GM23338 (cell line): ENCODE measurements around the gene EML4. TPM values are rescaled to one million over a fixed set of nuclear protein-coding genes. Genes with fewer than 3 reads are reported as not detected.
"Not testable (repeated sequence)": the region's sequence is repeated elsewhere in the genome, so short reads cannot be mapped to it uniquely, and the experiment has no call there.

ENCODE experiments used
- ATAC-seq: fragments of 200-7000 bp; cut with Tn5 transposase; 3 replicates; pipeline ENCODE4 v1.9.1; 2020
- DNase-seq: peaks from one replicate; pipeline ENCODE4 v3.0.0-alpha.2; 2015; ENCODE audit warnings: low spot score
- H2AFZ ChIP-seq: fragments of 200-600 bp; sonication (generic); 2 replicates; pipeline ENCODE4 v1.8.0; 2016; ENCODE audit warnings: antibody characterized with exemption, mild to moderate bottlenecking, moderate library complexity
- H3F3A ChIP-seq: fragments of 200-600 bp; sonication (generic); replicated peaks from 2 replicates; pipeline ENCODE4 v1.8.0; 2017; ENCODE audit warnings: antibody characterized with exemption, mixed run types, low read depth
- H3K27ac ChIP-seq: fragments of 200-600 bp; sonication (generic); 2 replicates; pipeline ENCODE4 v1.6.1; 2016; ENCODE audit warnings: low read depth
- H3K27me3 ChIP-seq: fragments of 200-600 bp; sonication (generic); 2 replicates; pipeline ENCODE4 v1.8.0; 2016; ENCODE audit warnings: mild to moderate bottlenecking, mixed run types, moderate library complexity; ENCODE audit not compliant: insufficient read depth
- H3K36me3 ChIP-seq: fragments of 200-600 bp; sonication (generic); 2 replicates; pipeline ENCODE4 v1.8.0; 2016; ENCODE audit warnings: mild to moderate bottlenecking; ENCODE audit not compliant: insufficient read depth
- H3K4me1 ChIP-seq: fragments of 200-600 bp; sonication (generic); 2 replicates; pipeline ENCODE4 v1.8.0; 2016; ENCODE audit warnings: mild to moderate bottlenecking, moderate library complexity; ENCODE audit not compliant: insufficient read depth
- H3K4me2 ChIP-seq: fragments of 200-600 bp; sonication (generic); 2 replicates; pipeline ENCODE4 v1.7.1; 2017; ENCODE audit warnings: mixed run types
- H3K4me3 ChIP-seq: fragments of 200-600 bp; sonication (generic); 2 replicates; pipeline ENCODE4 v1.6.1; 2016; ENCODE audit warnings: mixed run types
- H3K79me2 ChIP-seq: fragments of 200-600 bp; sonication (generic); replicated peaks from 2 replicates; pipeline ENCODE4 v1.8.0; 2017; ENCODE audit warnings: mild to moderate bottlenecking; ENCODE audit not compliant: insufficient read depth
- H3K9me2 ChIP-seq: fragments of 200-600 bp; sonication (generic); 2 replicates; pipeline ENCODE4 v1.8.0; 2017; ENCODE audit not compliant: insufficient read depth
- H4K20me1 ChIP-seq: fragments of 200-600 bp; sonication (generic); replicated peaks from 2 replicates; pipeline ENCODE4 v1.8.0; 2017; ENCODE audit warnings: mild to moderate bottlenecking; ENCODE audit not compliant: insufficient read depth
- H3K27ac Mint-ChIP-seq: 2 replicates; pipeline ENCODE4 v1.8.0; 2020; ENCODE audit warnings: inconsistent platforms, mild to moderate bottlenecking, moderate library complexity, mixed read lengths
- H3K27me3 Mint-ChIP-seq: 3 replicates; pipeline ENCODE4 v1.8.0; 2022; ENCODE audit warnings: low read depth, mild to moderate bottlenecking, moderate library complexity, mixed read lengths, inconsistent platforms; ENCODE audit not compliant: insufficient read depth, poor library complexity
- H3K36me3 Mint-ChIP-seq: 3 replicates; pipeline ENCODE4 v1.8.0; 2021; ENCODE audit warnings: low read depth, mild to moderate bottlenecking, inconsistent platforms, moderate library complexity, mixed read lengths
- H3K4me1 Mint-ChIP-seq: 3 replicates; pipeline ENCODE4 v1.8.0; 2020; ENCODE audit warnings: mild to moderate bottlenecking, inconsistent platforms, mixed read lengths
- H3K4me3 Mint-ChIP-seq: 3 replicates; pipeline ENCODE4 v1.8.0; 2021; ENCODE audit warnings: moderate library complexity, mild to moderate bottlenecking, inconsistent platforms, mixed read lengths
- H3K9me3 Mint-ChIP-seq: 3 replicates; pipeline ENCODE4 v1.8.0; 2020; ENCODE audit warnings: moderate library complexity, mild to moderate bottlenecking, inconsistent platforms, mixed read lengths
- CREB1 ChIP-seq: fragments of 250-450 bp; sonication (Bioruptor Pico); IDR thresholded peaks from 2 replicates; pipeline ENCODE4 v1.5.0; 2020; ENCODE audit warnings: low read depth, mild to moderate bottlenecking, moderate library complexity
- EZH2 ChIP-seq: fragments of 200-600 bp; sonication (generic); IDR thresholded peaks from one replicate; pipeline ENCODE4 v1.8.0; 2017; ENCODE audit warnings: antibody characterized with exemption, mild to moderate bottlenecking, low read depth; ENCODE audit not compliant: unreplicated experiment
- EZH2phosphoT487 ChIP-seq: fragments of 200-600 bp; sonication (generic); IDR thresholded peaks from one replicate; pipeline ENCODE4 v1.8.1; 2018; ENCODE audit warnings: antibody characterized with exemption; ENCODE audit not compliant: unreplicated experiment
- NANOG ChIP-seq: IDR thresholded peaks from 2 replicates; pipeline ENCODE4 v1.6.1; 2016; ENCODE audit warnings: antibody characterized with exemption, borderline replicate concordance
- REST ChIP-seq: IDR thresholded peaks from one replicate; pipeline ENCODE4 v1.6.1; 2018; ENCODE audit warnings: antibody characterized with exemption; ENCODE audit not compliant: unreplicated experiment
- STAT1 ChIP-seq: IDR thresholded peaks from one replicate; pipeline ENCODE4 v1.6.1; 2016; ENCODE audit warnings: antibody characterized with exemption; ENCODE audit not compliant: unreplicated experiment
- ZNF462 ChIP-seq: fragments of 250-450 bp; sonication (Bioruptor Pico); IDR thresholded peaks from 2 replicates; pipeline ENCODE4 v1.5.0; 2020; ENCODE audit warnings: mild to moderate bottlenecking, moderate library complexity
- polyA plus RNA-seq: library from polyadenylated mRNA; unstranded; fragments of >200 nt; fragmentation: Nextera tagmentation; extraction: Ambion mirVana; gene quantifications from 2 replicates; pipeline ENCODE4 v1.2.1, GENCODE V29; 2016
- total RNA-seq: library from RNA; depleted of rRNA; stranded (reverse); fragments of >200 nt; shearing (Covaris generic); gene quantifications from 2 replicates; pipeline ENCODE4 v1.2.3, GENCODE V29; 2014

The EML4 gene
- total and polyA plus RNA-seq, 2 experiments from 2014 or later, result 65.3 to 115 TPM

GRCh38 chr2:42172566-42172965 lies 3.4 kb downstream of the EML4 start (continued):
- TF ChIP-seq ZNF462 (CRISPR knock-in tag) (no peak), NANOG (no peak), STAT1 (no peak), EZH2 (no peak), EZH2phosphoT487 (no peak), REST (no peak), CREB1 (no peak)

- H3K4me1 Mint-ChIP-seq, H3K27me3 ChIP-seq, H3K4me3 ChIP-seq, H3K9me3 Mint-ChIP-seq, H3F3A ChIP-seq, H3K9me2 ChIP-seq, ATAC-seq, H3K27ac ChIP-seq, H3K27ac Mint-ChIP-seq, H3K27me3 Mint-ChIP-seq, H2AFZ ChIP-seq, H3K36me3 Mint-ChIP-seq, H3K4me2 ChIP-seq, H3K36me3 ChIP-seq, DNase-seq, H3K4me3 Mint-ChIP-seq: not testable (repeated sequence)
- H4K20me1 ChIP-seq, result peaks cover 37% of the 10 kb centered on the region; the same call in 1 of the 2 replicates
- peaks cover 27% of the 10 kb centered on the region for H3K4me1 ChIP-seq
- H3K79me2 ChIP-seq, result peaks cover 89% of the 10 kb centered on the region
These were observed 4.3 kb downstream of the EML4 start for GRCh38 chr2:42173467-42173866.
